Liver (tissue), 9 donors: Measurements from ENCODE around the gene MPRIP. TPM values are rescaled to one million over a fixed set of nuclear protein-coding genes. Genes with fewer than 3 reads are reported as not detected.
A peak's percentile ranks its signal among the peaks of the same experiment; 100 is the strongest.

Experiments used
- DNase-seq: peaks from one replicate; pipeline ENCODE4 v3.0.0-alpha.2; 2017; ENCODE audit warnings: low spot score
- H3K27ac ChIP-seq, 2 donors: one replicate each; pipeline ENCODE4 v1.7.0; 2013; ENCODE audit warnings: inconsistent platforms in 2 of 2, low read length in 2 of 2, control low read depth in 1 of 2, low read depth in 1 of 2, mild to moderate bottlenecking in 1 of 2
- H3K27me3 ChIP-seq, 4 donors: one replicate each; pipeline versions ENCODE4 v1.6.1 to v1.7.0; 2013; ENCODE audit warnings: low read length in 3 of 4, inconsistent platforms in 1 of 4, mild to moderate bottlenecking in 1 of 4, moderate library complexity in 1 of 4; ENCODE audit not compliant: control insufficient read depth in 4 of 4, insufficient read depth in 4 of 4
- H3K36me3 ChIP-seq, 4 donors: one replicate each; pipeline versions ENCODE4 v1.6.1 to v1.7.0; 2013; ENCODE audit warnings: low read length in 3 of 4, mild to moderate bottlenecking in 3 of 4, low read depth in 1 of 4, moderate library complexity in 1 of 4; ENCODE audit not compliant: control insufficient read depth in 4 of 4, insufficient read depth in 3 of 4
- H3K4me1 ChIP-seq, 4 donors: one replicate each; pipeline versions ENCODE4 v1.6.1 to v1.7.0; 2013; ENCODE audit warnings: low read length in 3 of 4, mild to moderate bottlenecking in 3 of 4, moderate library complexity in 1 of 4; ENCODE audit not compliant: control insufficient read depth in 4 of 4, insufficient read depth in 4 of 4
- H3K4me3 ChIP-seq, 3 donors: one replicate each; pipeline versions ENCODE4 v1.6.1 to v1.7.0; 2013; ENCODE audit warnings: low read length in 3 of 3, control low read depth in 1 of 3, low read depth in 1 of 3, mild to moderate bottlenecking in 1 of 3
- H3K9ac ChIP-seq, 2 donors: one replicate each; pipeline ENCODE4 v1.7.0; 2013; ENCODE audit warnings: low read length in 2 of 2, mild to moderate bottlenecking in 2 of 2, moderate library complexity in 2 of 2, control low read depth in 1 of 2, low read depth in 1 of 2
- H3K9me3 ChIP-seq, 4 donors: one replicate each; pipeline versions ENCODE4 v1.6.1 to v1.7.0; 2013; ENCODE audit warnings: low read length in 3 of 4; ENCODE audit not compliant: control insufficient read depth in 4 of 4
- ATF3 ChIP-seq: IDR thresholded peaks from 2 replicates; pipeline ENCODE4 v1.6.1; 2016; ENCODE audit warnings: antibody characterized with exemption
- EGR1 ChIP-seq, 2 donors: IDR thresholded peaks; 2 replicates each; pipeline ENCODE4 v1.6.1; 2016 to 2018; ENCODE audit warnings: antibody characterized with exemption in 2 of 2, low read depth in 2 of 2
- FOXA1 ChIP-seq: IDR thresholded peaks from 2 replicates; pipeline ENCODE4 v1.6.1; 2016; ENCODE audit warnings: antibody characterized with exemption
- FOXA2 ChIP-seq: IDR thresholded peaks from 2 replicates; pipeline ENCODE4 v1.6.1; 2016; ENCODE audit warnings: antibody characterized with exemption
- GABPA ChIP-seq, 2 donors: IDR thresholded peaks in 1 of 2; conservative IDR thresholded peaks in 1 of 2; 2 replicates each; pipeline ENCODE4 v1.6.1; 2016; ENCODE audit warnings: antibody characterized with exemption in 2 of 2, mild to moderate bottlenecking in 1 of 2, moderate library complexity in 1 of 2
- HNF4A ChIP-seq, 2 donors: conservative IDR thresholded peaks; 2 replicates each; pipeline ENCODE4 v1.6.1; 2016; ENCODE audit warnings: antibody characterized with exemption in 2 of 2, mild to moderate bottlenecking in 2 of 2
- HNF4G ChIP-seq: IDR thresholded peaks from 2 replicates; pipeline ENCODE4 v1.6.1; 2016; ENCODE audit warnings: antibody characterized with exemption
- JUND ChIP-seq, 2 donors: IDR thresholded peaks; 2 replicates each; pipeline ENCODE4 v1.6.1; 2016; ENCODE audit warnings: antibody characterized with exemption in 2 of 2
- NR2F2 ChIP-seq: IDR thresholded peaks from 2 replicates; pipeline ENCODE4 v1.6.1; 2016; ENCODE audit warnings: antibody characterized with exemption
- RAD21 ChIP-seq, 2 donors: IDR thresholded peaks; 2 replicates each; pipeline ENCODE4 v1.6.1; 2016; ENCODE audit warnings: antibody characterized with exemption in 2 of 2, mild to moderate bottlenecking in 2 of 2
- REST ChIP-seq: IDR thresholded peaks from 2 replicates; pipeline ENCODE4 v1.6.1; 2016; ENCODE audit warnings: antibody characterized with exemption, mild to moderate bottlenecking
- RXRA ChIP-seq, 2 donors: IDR thresholded peaks; 2 replicates each; pipeline ENCODE4 v1.6.1; 2017 to 2018; ENCODE audit warnings: antibody characterized with exemption in 2 of 2, mild to moderate bottlenecking in 1 of 2
- SP1 ChIP-seq: IDR thresholded peaks from 2 replicates; pipeline ENCODE4 v1.6.1; 2018; ENCODE audit warnings: antibody characterized with exemption, mild to moderate bottlenecking
- TAF1 ChIP-seq: conservative IDR thresholded peaks from 2 replicates; pipeline ENCODE4 v1.6.1; 2016; ENCODE audit warnings: antibody characterized with exemption, mild to moderate bottlenecking
- YY1 ChIP-seq: IDR thresholded peaks from 2 replicates; pipeline ENCODE4 v1.6.1; 2016; ENCODE audit warnings: antibody characterized with exemption, mild to moderate bottlenecking
- WGBS: extraction: QIAGEN DNeasy Blood & Tissue Kit; methylation state at CpG from one replicate; pipeline ENCODE4 v1.1.7; 2013; 5-methylcytosine and 5-hydroxymethylcytosine counted together
- polyA plus RNA-seq, 2 donors: library from polyadenylated mRNA; stranded (reverse) in 1 of 2; unstranded in 1 of 2; fragments of 200-250 nt in 1 of 2; fragments of >200 nt in 1 of 2; fragmentation: Nextera tagmentation in 1 of 2; extraction: Ambion mirVana in 1 of 2; gene quantifications; one replicate each; pipeline versions ENCODE4 v1.2.1 to v1.2.3, GENCODE V29; 2013 to 2015
- total RNA-seq, 2 donors: library from RNA; depleted of rRNA; stranded (reverse); fragments of >200 nt; gene quantifications; one replicate each; pipeline ENCODE4 v1.2.3, GENCODE V29; 2014
- TF ChIP-seq, protein P1 (sequence below): IDR thresholded peaks from 2 replicates; pipeline ENCODE4 v1.6.1; 2016; ENCODE audit warnings: antibody characterized with exemption
- TF ChIP-seq, protein P2 (sequence below): IDR thresholded peaks from 2 replicates; pipeline ENCODE4 v1.6.1; 2016; ENCODE audit warnings: antibody characterized with exemption
- TF ChIP-seq, protein P3 (sequence below): fragments of 150-350 bp; IDR thresholded peaks from 2 replicates; pipeline ENCODE4 v1.5.1; 2017; ENCODE audit warnings: improper control_type of control experiment, low read depth, low read length; ENCODE audit not compliant: missing input control
- donor health status: healthy.
- donor health status: healthy.
- donor health status: healthy.
- donor health status: healthy.
- donor health status: healthy.

The MPRIP gene
- total and polyA plus RNA-seq, 4 donors: 21.2 to 61.9 (median 34.7) TPM

- WGBS: 73% methylated on average over 6 of the region's 6 CpGs
- Histone ChIP-seq H3K9me3 (no peaks in the 10 kb centered on the region), H3K27me3 (no peaks in the 10 kb centered on the region), H3K4me3 (no peak overlapping the region), H3K36me3 (no peaks in the 10 kb centered on the region), H3K4me1 (peaks cover 22 to 49% (median 34%) of the 10 kb centered on the region in 4 donors), H3K27ac (peak overlapping the region; percentile 20 to 42), H3K9ac (no peak overlapping the region)
- TF ChIP-seq TAF1: no peak
- TF ChIP-seq NR2F2: no peak
- no peak for TF ChIP-seq ATF3
- TF ChIP-seq SP1: no peak
- TF ChIP-seq, protein P1, sequence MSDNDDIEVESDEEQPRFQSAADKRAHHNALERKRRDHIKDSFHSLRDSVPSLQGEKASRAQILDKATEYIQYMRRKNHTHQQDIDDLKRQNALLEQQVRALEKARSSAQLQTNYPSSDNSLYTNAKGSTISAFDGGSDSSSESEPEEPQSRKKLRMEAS: no peak
- TF ChIP-seq FOXA2: no peak
- no peak for TF ChIP-seq HNF4G
- TF ChIP-seq YY1: no peak
- no peak for TF ChIP-seq JUND (IDR thresholded peaks at IDR 0.05)
- TF ChIP-seq, protein P2, sequence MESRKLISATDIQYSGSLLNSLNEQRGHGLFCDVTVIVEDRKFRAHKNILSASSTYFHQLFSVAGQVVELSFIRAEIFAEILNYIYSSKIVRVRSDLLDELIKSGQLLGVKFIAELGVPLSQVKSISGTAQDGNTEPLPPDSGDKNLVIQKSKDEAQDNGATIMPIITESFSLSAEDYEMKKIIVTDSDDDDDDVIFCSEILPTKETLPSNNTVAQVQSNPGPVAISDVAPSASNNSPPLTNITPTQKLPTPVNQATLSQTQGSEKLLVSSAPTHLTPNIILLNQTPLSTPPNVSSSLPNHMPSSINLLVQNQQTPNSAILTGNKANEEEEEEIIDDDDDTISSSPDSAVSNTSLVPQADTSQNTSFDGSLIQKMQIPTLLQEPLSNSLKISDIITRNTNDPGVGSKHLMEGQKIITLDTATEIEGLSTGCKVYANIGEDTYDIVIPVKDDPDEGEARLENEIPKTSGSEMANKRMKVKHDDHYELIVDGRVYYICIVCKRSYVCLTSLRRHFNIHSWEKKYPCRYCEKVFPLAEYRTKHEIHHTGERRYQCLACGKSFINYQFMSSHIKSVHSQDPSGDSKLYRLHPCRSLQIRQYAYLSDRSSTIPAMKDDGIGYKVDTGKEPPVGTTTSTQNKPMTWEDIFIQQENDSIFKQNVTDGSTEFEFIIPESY: no peak
- TF ChIP-seq GABPA (IDR thresholded peaks at IDR 0.05 in 1 of 2, conservative IDR thresholded peaks at IDR 0.05 in 1 of 2): no peak
- TF ChIP-seq RAD21 (IDR thresholded peaks at IDR 0.05): no peak
- TF ChIP-seq HNF4A (conservative IDR thresholded peaks at IDR 0.05): no peak
- no peak for TF ChIP-seq FOXA1
- TF ChIP-seq EGR1 (IDR thresholded peaks at IDR 0.05; ENCODE audit: low read depth in 2 of 2): no peak
- TF ChIP-seq, protein P3, sequence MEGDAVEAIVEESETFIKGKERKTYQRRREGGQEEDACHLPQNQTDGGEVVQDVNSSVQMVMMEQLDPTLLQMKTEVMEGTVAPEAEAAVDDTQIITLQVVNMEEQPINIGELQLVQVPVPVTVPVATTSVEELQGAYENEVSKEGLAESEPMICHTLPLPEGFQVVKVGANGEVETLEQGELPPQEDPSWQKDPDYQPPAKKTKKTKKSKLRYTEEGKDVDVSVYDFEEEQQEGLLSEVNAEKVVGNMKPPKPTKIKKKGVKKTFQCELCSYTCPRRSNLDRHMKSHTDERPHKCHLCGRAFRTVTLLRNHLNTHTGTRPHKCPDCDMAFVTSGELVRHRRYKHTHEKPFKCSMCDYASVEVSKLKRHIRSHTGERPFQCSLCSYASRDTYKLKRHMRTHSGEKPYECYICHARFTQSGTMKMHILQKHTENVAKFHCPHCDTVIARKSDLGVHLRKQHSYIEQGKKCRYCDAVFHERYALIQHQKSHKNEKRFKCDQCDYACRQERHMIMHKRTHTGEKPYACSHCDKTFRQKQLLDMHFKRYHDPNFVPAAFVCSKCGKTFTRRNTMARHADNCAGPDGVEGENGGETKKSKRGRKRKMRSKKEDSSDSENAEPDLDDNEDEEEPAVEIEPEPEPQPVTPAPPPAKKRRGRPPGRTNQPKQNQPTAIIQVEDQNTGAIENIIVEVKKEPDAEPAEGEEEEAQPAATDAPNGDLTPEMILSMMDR: no peak
- no peak for TF ChIP-seq RXRA (IDR thresholded peaks at IDR 0.05)
- no peak for TF ChIP-seq REST
- no peak for DNase-seq
Measured at GRCh38 chr17:17051380-17051779, 9.1 kb downstream of the MPRIP start.
